Dendritic cell treated with granulocyte-macrophage colony-stimulating factor and Interleukin-4, amounts not matched to agents 40 ng/mL and 50 ng/mL, for 4 days (primary cell): ENCODE results near the gene LRP2.

Experiments used
- H3K27ac Mint-ChIP-seq: one replicate; pipeline ENCODE4 v1.8.0; 2022; ENCODE audit warnings: mild to moderate bottlenecking, mixed read lengths
- H3K27me3 Mint-ChIP-seq: one replicate; pipeline ENCODE4 v1.8.0; 2022; ENCODE audit warnings: mild to moderate bottlenecking, mixed read lengths
- H3K36me3 Mint-ChIP-seq: one replicate; pipeline ENCODE4 v1.8.0; 2022; ENCODE audit warnings: low read depth, mixed read lengths
- H3K4me1 Mint-ChIP-seq: one replicate; pipeline ENCODE4 v1.8.0; 2022; ENCODE audit warnings: low read depth, mixed read lengths
- H3K4me3 Mint-ChIP-seq: one replicate; pipeline ENCODE4 v1.8.0; 2022; ENCODE audit warnings: mild to moderate bottlenecking, moderate library complexity, mixed read lengths
- H3K9me3 Mint-ChIP-seq: one replicate; pipeline ENCODE4 v1.8.0; 2022; ENCODE audit warnings: mixed read lengths
- intact Hi-C: fragments of 100-400 bp; cut with micrococcal nuclease; formaldehyde crosslinking; loops from one replicate; pipeline ENCODE4 v1.15.0; 2022

The LRP2 gene

DNA sequence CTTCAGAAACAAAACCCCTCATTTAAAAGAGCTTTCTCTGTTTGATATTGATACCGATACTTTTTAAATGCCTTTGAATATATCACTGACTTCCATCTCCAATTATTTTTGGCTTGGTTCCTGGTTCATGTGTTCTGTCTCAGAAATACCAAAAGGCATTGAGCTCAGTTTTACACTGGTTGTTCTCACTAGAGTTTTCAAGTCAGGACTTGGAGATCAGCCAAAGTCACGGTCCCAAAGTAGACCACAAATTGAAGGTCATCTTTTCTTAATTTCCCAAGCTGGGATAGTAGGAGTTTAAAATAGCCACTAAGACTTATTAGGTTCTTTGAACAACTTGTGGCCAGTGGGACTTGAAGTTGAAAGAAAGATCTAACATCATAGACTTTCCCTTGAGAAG lies 268.8 kb downstream of the LRP2 start:
- intact Hi-C loops, result no loop called here
- peaks cover 6% of the 10 kb centered on the region for H3K36me3 Mint-ChIP-seq
- no peaks in the 10 kb centered on the region for H3K9me3 Mint-ChIP-seq
- no peak overlapping the region for H3K4me3 Mint-ChIP-seq
- H3K27ac Mint-ChIP-seq, result no peak overlapping the region
- no peaks in the 10 kb centered on the region for H3K27me3 Mint-ChIP-seq
- H3K4me1 Mint-ChIP-seq, result peaks cover 49% of the 10 kb centered on the region

GRCh38 chr2:169091761-169092519 lies 270.4 kb downstream of the LRP2 start:
- no peak overlapping the region for H3K4me3 Mint-ChIP-seq
- peaks cover 13% of the 10 kb centered on the region for H3K36me3 Mint-ChIP-seq
- intact Hi-C loops, result no loop called here
- no peak overlapping the region for H3K27ac Mint-ChIP-seq
- peaks cover 64% of the 10 kb centered on the region for H3K4me1 Mint-ChIP-seq
- no peaks in the 10 kb centered on the region for H3K27me3 Mint-ChIP-seq
- no peaks in the 10 kb centered on the region for H3K9me3 Mint-ChIP-seq

DNA sequence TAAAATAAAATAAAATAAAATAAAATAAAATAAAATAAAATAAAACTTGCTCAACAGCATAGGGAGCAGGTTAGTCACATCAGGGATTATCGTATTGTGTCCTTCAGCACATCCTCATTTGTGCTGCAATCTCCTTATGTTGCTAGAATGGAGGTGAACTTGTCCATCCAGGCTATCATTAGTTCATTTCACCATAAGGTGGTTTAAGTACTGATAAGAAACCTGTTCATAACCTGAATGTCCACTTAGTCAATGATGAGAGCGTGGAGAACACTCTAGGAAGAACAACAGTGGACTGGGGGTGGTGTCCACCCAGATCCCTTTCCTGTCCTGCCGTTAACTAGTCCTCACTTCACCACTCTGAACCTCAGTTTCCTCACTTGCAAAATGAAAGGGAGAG lies 271.1 kb downstream of the LRP2 start:
- Mint-ChIP-seq H3K27ac (no peak overlapping the region), H3K4me3 (no peak overlapping the region), H3K27me3 (no peaks in the 10 kb centered on the region), H3K36me3 (peaks cover 18% of the 10 kb centered on the region), H3K4me1 (peaks cover 69% of the 10 kb centered on the region), H3K9me3 (no peaks in the 10 kb centered on the region)
- intact Hi-C loops, result no loop called here

DNA sequence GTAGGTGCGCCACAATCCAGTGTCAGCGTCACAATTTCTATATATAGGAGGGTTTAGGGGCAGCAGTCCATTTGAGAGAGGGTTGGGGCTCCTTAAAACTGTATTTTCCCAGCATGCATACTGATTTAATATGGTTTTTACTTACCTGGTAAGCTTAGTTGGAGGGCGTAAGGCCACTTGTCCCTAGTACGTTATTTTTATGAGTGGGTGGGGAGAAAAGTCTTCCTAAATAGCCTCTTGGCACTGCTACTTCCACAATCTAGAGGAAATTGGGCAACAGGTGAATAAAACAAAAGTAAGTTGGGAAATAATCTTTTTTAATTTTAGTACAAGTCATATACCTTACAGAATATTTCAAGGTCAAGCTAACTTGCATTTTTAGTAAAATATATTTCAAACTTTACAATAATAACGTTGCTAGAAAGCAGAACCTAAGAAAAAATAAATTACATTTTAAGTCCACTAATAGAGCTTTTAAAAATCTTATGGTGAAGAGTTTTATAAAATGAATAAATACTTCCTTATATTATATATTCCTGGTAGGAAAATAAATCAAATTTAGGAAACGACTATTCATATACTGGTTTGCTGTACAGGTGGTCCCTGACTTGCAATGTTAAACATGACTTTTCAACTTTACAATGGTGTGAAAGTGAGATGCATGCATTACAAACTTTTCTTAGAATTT lies 272.1 kb downstream of the LRP2 start:
- peaks cover 67% of the 10 kb centered on the region for H3K4me1 Mint-ChIP-seq
- no peaks in the 10 kb centered on the region for H3K27me3 Mint-ChIP-seq
- H3K4me3 Mint-ChIP-seq, result no peak overlapping the region
- no peak overlapping the region for H3K27ac Mint-ChIP-seq
- H3K9me3 Mint-ChIP-seq, result peaks cover 7% of the 10 kb centered on the region
- H3K36me3 Mint-ChIP-seq, result peaks cover 28% of the 10 kb centered on the region
- intact Hi-C loops, result no loop called here

DNA sequence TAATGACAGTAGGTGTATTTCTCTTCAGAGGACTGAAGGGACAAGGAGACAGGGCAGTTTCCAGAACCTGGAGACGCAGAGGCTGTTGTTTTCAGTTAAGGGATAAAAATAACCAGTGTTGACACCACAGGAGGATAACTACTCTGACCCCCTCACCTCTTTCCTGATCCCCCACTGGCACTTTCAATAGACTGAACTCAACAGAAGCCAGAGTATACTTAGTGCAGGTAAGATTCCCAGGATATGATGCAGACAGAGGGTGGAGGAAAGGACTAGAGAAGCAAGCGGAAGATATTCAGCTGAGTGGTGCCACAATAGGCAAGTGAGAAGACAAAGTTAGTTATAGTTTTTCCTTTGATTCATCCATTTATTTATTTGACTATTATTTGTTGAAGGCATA lies 273.2 kb downstream of the LRP2 start:
- Mint-ChIP-seq H3K27ac (no peak overlapping the region), H3K4me3 (no peak overlapping the region), H3K36me3 (peaks cover 39% of the 10 kb centered on the region), H3K4me1 (peaks cover 64% of the 10 kb centered on the region), H3K9me3 (peaks cover 17% of the 10 kb centered on the region), H3K27me3 (no peaks in the 10 kb centered on the region)
- intact Hi-C loops, result loop anchor here (5.0 kb wide), 1 partner anchor 127 kb away; no protein-coding TSS in a partner anchor

- peaks cover 44% of the 10 kb centered on the region for H3K36me3 Mint-ChIP-seq
- intact Hi-C loops, result loop anchor here (5.0 kb wide), 1 partner anchor 126 kb away; no protein-coding TSS in a partner anchor
- H3K4me3 Mint-ChIP-seq, result no peak overlapping the region
- H3K27me3 Mint-ChIP-seq, result no peaks in the 10 kb centered on the region
- peaks cover 17% of the 10 kb centered on the region for H3K9me3 Mint-ChIP-seq
- H3K27ac Mint-ChIP-seq, result no peak overlapping the region
- peaks cover 71% of the 10 kb centered on the region for H3K4me1 Mint-ChIP-seq
Observed at GRCh38 chr2:169087757-169088379, 274.5 kb downstream of the LRP2 start.

DNA sequence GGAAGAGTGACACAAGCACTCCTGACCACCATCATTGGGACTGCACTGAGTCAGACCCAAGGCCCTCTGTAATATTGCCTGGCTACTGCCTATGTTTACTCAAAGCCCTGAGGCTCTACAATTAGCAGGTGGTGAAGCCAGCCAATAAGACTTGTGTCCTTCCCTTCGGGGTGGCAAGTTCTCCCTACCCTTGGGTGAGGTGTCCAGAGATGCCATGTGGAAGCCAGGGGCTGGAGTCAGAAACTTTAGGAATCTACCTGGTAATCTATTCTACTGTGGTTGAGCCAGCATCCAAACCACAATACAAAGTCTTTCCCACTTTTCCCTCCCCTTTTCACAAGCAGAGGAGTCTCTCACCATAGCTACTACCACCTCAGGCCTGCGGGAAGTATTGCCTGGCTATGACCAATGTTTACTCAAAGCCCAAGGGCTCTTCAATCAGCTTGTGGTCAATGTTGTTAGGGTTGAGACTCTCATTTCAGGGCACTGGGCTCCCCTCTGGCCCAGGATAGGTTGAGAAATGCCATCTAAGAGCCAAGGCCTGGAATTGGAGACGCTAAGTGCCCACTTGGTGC lies 275.4 kb downstream of the LRP2 start:
- Mint-ChIP-seq H3K27ac (peak overlapping the region; percentile 5), H3K4me1 (peaks cover 68% of the 10 kb centered on the region)

DNA sequence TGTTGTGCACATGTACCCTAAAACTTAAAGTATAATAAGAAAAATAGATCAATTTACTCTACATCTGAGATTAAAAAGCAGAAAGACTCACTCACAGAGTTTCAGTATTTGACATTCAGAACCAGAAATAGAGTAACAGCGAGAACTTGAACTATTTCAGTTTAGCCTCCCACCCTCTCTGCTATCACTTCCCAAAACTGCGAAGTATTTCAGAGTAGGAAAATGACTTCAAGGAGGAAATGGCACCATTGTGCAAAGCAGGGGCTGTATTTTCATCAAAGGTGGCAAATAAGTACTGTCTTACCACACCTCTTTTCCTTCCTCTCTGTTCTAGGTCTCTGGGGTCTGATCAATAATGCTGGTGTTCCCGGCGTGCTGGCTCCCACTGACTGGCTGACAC lies 279.3 kb downstream of the LRP2 start:
- intact Hi-C loops, result no loop called here

More for the DNA sequence above, 275.4 kb downstream of the LRP2 start:
- Mint-ChIP-seq H3K4me3 (no peak overlapping the region), H3K9me3 (peaks cover 17% of the 10 kb centered on the region), H3K27me3 (no peaks in the 10 kb centered on the region), H3K36me3 (peaks cover 37% of the 10 kb centered on the region)
- intact Hi-C loops, result loop anchor here (5.0 kb wide), 1 partner anchor 125 kb away; no protein-coding TSS in a partner anchor

DNA sequence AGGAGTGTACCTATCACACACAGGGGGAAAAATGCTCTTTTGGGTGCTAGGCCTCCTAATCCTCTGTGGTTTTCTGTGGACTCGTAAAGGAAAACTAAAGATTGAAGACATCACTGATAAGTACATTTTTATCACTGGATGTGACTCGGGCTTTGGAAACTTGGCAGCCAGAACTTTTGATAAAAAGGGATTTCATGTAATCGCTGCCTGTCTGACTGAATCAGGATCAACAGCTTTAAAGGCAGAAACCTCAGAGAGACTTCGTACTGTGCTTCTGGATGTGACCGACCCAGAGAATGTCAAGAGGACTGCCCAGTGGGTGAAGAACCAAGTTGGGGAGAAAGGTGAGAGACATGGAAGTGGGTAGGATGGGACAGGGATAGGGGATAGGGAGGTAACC lies 280.8 kb downstream of the LRP2 start:
- intact Hi-C loops, result no loop called here
- Mint-ChIP-seq H3K4me1 (peaks cover 77% of the 10 kb centered on the region), H3K9me3 (peaks cover 17% of the 10 kb centered on the region), H3K4me3 (no peak overlapping the region), H3K27me3 (no peaks in the 10 kb centered on the region), H3K36me3 (peaks cover 33% of the 10 kb centered on the region), H3K27ac (peak overlapping the region; percentile 80)

More for the DNA sequence above, 279.3 kb downstream of the LRP2 start:
- H3K4me3 Mint-ChIP-seq, result no peak overlapping the region
- peaks cover 81% of the 10 kb centered on the region for H3K4me1 Mint-ChIP-seq
- peak overlapping the region; percentile 30 for H3K27ac Mint-ChIP-seq
- peaks cover 17% of the 10 kb centered on the region for H3K9me3 Mint-ChIP-seq
- peaks cover 42% of the 10 kb centered on the region for H3K36me3 Mint-ChIP-seq
- no peaks in the 10 kb centered on the region for H3K27me3 Mint-ChIP-seq

DNA sequence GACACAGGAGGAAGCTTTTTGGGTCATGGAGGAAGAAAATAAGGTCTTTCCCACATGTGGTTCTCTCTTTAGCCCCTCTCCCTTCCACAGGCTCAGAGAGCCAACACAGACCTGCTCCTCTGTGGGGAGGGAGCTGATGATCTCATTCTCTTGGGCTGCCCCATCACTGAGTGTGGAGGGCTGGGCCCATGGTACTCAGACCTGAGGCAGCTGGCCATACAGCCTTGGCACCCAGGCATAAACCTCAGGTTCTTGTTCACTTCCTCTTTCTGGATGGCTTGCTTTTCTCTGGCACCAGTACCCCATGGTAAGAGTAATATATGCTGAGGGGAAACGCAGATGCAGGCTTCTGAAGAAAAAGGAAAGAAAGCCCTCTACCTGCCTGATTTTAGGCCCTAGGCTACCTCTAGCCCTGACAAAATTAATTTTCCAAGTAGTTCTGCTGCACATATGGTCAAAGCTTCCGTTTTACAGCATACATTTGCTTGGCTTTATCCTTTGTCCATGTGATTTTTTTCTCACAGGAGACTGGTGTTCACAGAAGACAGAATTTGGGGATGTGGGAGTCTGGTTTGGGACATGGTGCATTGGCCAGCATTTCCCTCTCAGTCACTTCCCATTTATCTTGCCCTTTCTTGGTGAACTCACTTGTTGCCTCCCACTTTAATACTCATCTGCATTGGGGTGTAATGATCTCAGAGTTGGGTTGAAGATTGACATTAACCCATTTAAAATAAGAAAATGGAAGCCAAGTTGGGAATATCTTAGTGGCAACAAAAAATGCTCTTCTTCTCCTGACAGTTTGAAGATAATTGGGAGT lies 281.9 kb downstream of the LRP2 start:
- Mint-ChIP-seq H3K4me1 (peaks cover 73% of the 10 kb centered on the region), H3K27ac (peak overlapping the region; percentile 80), H3K36me3 (peaks cover 23% of the 10 kb centered on the region), H3K4me3 (no peak overlapping the region), H3K27me3 (no peaks in the 10 kb centered on the region), H3K9me3 (peaks cover 11% of the 10 kb centered on the region)
- intact Hi-C loops, result loop anchor here (1.0 kb wide), 1 partner anchor 8 kb away; no protein-coding TSS in a partner anchor

DNA sequence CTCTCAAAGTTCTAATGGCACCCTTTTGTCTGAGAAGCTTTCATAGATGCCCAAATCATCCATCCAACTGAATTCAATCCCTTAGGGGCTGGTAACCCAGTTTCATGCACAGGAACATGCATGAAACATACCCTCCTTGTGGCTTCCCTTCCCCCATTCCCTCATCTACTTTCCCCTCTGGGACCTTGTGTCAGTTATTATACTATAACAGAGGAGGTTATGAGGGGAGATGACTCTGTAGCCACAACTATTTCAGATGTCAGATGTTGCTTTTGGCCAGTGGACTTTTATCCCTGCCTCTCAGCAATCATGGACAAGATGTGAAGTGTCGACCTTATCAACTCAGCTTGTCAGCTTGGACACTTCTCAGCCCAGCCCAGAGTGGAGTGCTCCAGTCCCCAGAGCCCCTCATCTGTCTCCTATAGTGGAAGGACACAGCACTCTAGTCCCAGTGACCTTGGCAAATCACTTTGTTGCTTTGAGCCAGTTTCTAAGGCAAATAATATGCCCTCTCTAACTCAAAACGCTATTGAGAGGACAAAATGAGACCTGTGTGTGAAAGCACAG lies 284.6 kb downstream of the LRP2 start:
- no peaks in the 10 kb centered on the region for H3K27me3 Mint-ChIP-seq
- peaks cover 5% of the 10 kb centered on the region for H3K36me3 Mint-ChIP-seq
- no peaks in the 10 kb centered on the region for H3K9me3 Mint-ChIP-seq
- no peak overlapping the region for H3K4me3 Mint-ChIP-seq
- intact Hi-C loops, result no loop called here
- peak overlapping the region; percentile 41 for H3K27ac Mint-ChIP-seq
- peaks cover 78% of the 10 kb centered on the region for H3K4me1 Mint-ChIP-seq
